CD4-positive, alpha-beta memory T cell (primary cell): ENCODE results near the gene TOX3. TPM values are rescaled to one million over a fixed set of nuclear protein-coding genes. Genes with fewer than 3 reads are reported as not detected.

Source experiments
- CTCF ChIA-PET: fragments of 350-600 bp; sonication (Branson Sonifier 250); formaldehyde crosslinking; loops from one replicate; lab custom pipeline; 2021; ENCODE audit warnings: inconsistent platforms; ENCODE audit not compliant: partially characterized antibody; lab: Charles Lee
- POLR2A ChIA-PET: fragments of 350-600 bp; sonication (Branson Sonifier 250); formaldehyde crosslinking; loops from one replicate; lab custom pipeline; 2021; ENCODE audit not compliant: partially characterized antibody; lab: Charles Lee
- DNase-seq, 5 donors: peaks; one replicate each; pipeline versions ENCODE4 v3.0.0 to v3.0.0-alpha.2; 2020 to 2022; ENCODE audit warnings: mixed read lengths in 1 of 5
- H3K27ac ChIP-seq: one replicate; pipeline ENCODE4 v1.7.0; 2013; ENCODE audit warnings: low read depth, low read length
- H3K27me3 ChIP-seq: 2 replicates; pipeline ENCODE4 v1.7.0; 2013; ENCODE audit warnings: mild to moderate bottlenecking, low read length, moderate library complexity; ENCODE audit not compliant: insufficient read depth
- H3K36me3 ChIP-seq: 2 replicates; pipeline ENCODE4 v1.7.0; 2013; ENCODE audit warnings: mild to moderate bottlenecking, low read length, moderate library complexity; ENCODE audit not compliant: insufficient read depth
- H3K4me1 ChIP-seq: 2 replicates; pipeline ENCODE4 v1.7.0; 2013; ENCODE audit warnings: mild to moderate bottlenecking, low read length, moderate library complexity; ENCODE audit not compliant: insufficient read depth
- H3K4me3 ChIP-seq, 2 donors: one replicate each; pipeline ENCODE4 v1.7.0; 2013; ENCODE audit warnings: low read length in 2 of 2, mild to moderate bottlenecking in 1 of 2
- H3K9me3 ChIP-seq, 2 donors: one replicate each; pipeline ENCODE4 v1.7.0; 2013; ENCODE audit warnings: low read length in 2 of 2, control low read depth in 1 of 2; ENCODE audit not compliant: control insufficient read depth in 1 of 2
- H3K27ac Mint-ChIP-seq, 7 donors: one replicate each; pipeline ENCODE4 v1.8.0; 2020 to 2021; ENCODE audit warnings: mixed read lengths in 7 of 7, mild to moderate bottlenecking in 6 of 7, inconsistent platforms in 3 of 7, moderate library complexity in 3 of 7
- H3K27me3 Mint-ChIP-seq, 2 donors: one replicate each; pipeline ENCODE4 v1.8.0; 2020 to 2021; ENCODE audit warnings: mixed read lengths in 2 of 2
- H3K36me3 Mint-ChIP-seq, 2 donors: one replicate each; pipeline ENCODE4 v1.8.0; 2020 to 2021; ENCODE audit warnings: mixed read lengths in 2 of 2, inconsistent platforms in 1 of 2, mild to moderate bottlenecking in 1 of 2
- H3K4me1 Mint-ChIP-seq, 4 donors: one replicate each; pipeline ENCODE4 v1.8.0; 2020 to 2021; ENCODE audit warnings: mixed read lengths in 4 of 4, mild to moderate bottlenecking in 1 of 4
- H3K4me3 Mint-ChIP-seq, 8 donors: one replicate each; pipeline ENCODE4 v1.8.0; 2020 to 2021; ENCODE audit warnings: mixed read lengths in 8 of 8, mild to moderate bottlenecking in 7 of 8, moderate library complexity in 6 of 8, inconsistent platforms in 3 of 8
- H3K9me3 Mint-ChIP-seq, 8 donors: one replicate each; pipeline ENCODE4 v1.8.0; 2020 to 2021; ENCODE audit warnings: mixed read lengths in 8 of 8, mild to moderate bottlenecking in 5 of 8, inconsistent platforms in 3 of 8, moderate library complexity in 1 of 8
- intact Hi-C: fragments of 100-400 bp; cut with micrococcal nuclease; formaldehyde crosslinking; loops from one replicate; pipeline ENCODE4 v1.15.1; 2023
- polyA plus RNA-seq, 2 donors: library from polyadenylated mRNA; unstranded; fragments of 300-500 nt; fragmentation: Illumina TruSeq; gene quantifications; one replicate each; pipeline ENCODE4 v1.2.3, GENCODE V29; 2021
- total RNA-seq, 2 experiments: library from RNA; stranded (reverse); gene quantifications; one replicate each; pipeline ENCODE4 v1.2.3, GENCODE V29; 2021

The TOX3 gene
- total and polyA plus RNA-seq, 4 experiments from 2014 or later: 0.13 TPM; not detected in 3

DNA sequence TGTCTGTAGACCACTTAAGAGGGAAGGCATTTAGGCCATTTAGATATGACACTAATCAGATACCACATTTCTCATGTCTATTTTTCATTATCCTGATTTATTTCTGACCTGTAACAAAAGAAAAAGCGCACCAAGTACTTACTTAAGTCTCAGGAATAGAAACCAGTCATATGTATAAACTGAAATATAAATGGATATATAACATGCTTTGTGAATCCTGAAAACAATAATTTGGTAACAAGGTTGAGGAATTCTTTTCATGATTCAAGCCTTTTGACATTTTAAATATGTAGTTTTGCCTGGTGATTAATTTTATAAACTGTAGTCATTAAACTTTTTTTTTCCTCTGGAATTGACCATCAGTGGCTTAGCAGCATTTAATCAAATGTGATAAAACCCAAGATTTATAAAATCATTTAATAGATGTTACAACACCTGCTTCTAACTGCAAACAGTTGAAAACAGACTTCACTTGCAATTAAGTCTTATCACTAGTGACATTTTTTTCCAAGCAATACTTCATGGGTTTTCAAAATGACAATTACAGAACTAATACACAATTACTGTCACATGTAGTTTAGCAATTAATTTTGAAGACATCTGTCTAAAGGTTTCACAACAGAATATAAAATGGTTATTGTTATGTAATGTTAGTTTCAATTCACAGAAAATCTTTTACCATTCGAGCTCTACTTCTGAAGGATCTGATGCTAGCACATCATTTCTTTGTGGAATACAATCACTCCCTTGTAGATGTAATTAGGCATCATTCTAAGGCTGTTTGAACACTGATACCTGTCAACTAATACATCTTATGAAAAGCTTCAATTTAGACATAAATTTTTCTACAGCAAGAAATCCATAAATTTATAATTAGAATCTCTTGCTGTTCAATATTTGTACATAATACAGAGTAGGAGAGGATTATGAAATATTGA lies 110.3 kb downstream of the TOX3 start:
- Mint-ChIP-seq H3K4me1 (no peaks in the 10 kb centered on the region), H3K36me3 (no peaks in the 10 kb centered on the region), H3K27ac (no peak overlapping the region), H3K27me3 (no peaks in the 10 kb centered on the region), H3K4me3 (no peak overlapping the region), H3K9me3 (peaks cover 0 to 9% (median 5%) of the 10 kb centered on the region in 8 donors)
- ChIA-PET POLR2A (no interaction called here), CTCF (no interaction called here)
- intact Hi-C loops: no loop called here
- no peak overlapping the region for H3K4me3 ChIP-seq
- no peak for DNase-seq
- no peaks in the 10 kb centered on the region for H3K27me3 ChIP-seq
- H3K4me1 ChIP-seq: no peaks in the 10 kb centered on the region
- H3K27ac ChIP-seq: no peak overlapping the region
- no peaks in the 10 kb centered on the region for H3K9me3 ChIP-seq
- no peaks in the 10 kb centered on the region for H3K36me3 ChIP-seq

DNA sequence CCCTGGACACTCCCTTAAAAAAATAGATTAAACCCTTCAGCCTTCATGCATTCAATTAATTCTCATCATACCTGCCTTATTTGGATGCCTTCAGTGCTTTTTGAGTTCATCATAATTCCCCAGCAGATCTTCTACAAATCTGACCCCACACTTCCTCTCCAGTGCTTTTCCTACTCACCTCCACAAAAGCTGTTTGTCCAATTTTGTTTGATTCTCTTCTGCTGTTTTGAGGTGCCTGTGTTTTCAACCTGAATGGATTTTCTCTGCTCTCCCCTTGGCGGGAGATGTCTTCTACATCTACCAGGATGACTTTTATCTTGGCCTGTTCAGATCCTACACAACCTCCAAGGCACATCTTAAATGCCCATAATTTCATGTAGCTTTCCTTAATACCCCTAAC lies 112.7 kb downstream of the TOX3 start:
- CTCF ChIA-PET: no interaction called here
- H3K27ac Mint-ChIP-seq: no peak overlapping the region

DNA sequence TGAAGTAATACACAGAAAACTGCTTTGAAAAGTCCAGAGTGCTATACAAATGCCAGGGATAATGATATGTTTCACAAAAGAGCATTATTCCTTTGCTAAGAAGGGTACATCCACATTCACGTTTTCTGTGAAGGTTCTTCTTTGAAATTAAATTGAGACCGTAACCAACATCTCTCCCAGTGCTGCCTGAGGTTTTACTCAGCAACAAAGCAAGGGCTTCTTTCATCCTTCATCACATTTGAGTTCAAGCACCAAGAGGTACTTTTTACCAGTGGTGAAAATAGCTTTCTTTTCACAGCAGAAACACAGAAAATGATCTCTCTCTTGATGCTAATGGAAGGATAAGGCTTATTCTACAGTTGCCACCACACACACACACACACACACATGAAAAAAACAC lies 113.3 kb downstream of the TOX3 start:
- H3K4me1 ChIP-seq: no peaks in the 10 kb centered on the region
- H3K36me3 ChIP-seq: no peaks in the 10 kb centered on the region
- POLR2A ChIA-PET: no interaction called here
- CTCF ChIA-PET: no interaction called here
- H3K9me3 Mint-ChIP-seq: peaks cover 0 to 2% (median 0%) of the 10 kb centered on the region in 8 donors
- H3K4me1 Mint-ChIP-seq: no peaks in the 10 kb centered on the region
- H3K27ac Mint-ChIP-seq: no peak overlapping the region
- no peaks in the 10 kb centered on the region for H3K36me3 Mint-ChIP-seq
- no peak overlapping the region for H3K4me3 Mint-ChIP-seq
- H3K27ac ChIP-seq: no peak overlapping the region
- no peaks in the 10 kb centered on the region for H3K9me3 ChIP-seq
- intact Hi-C loops: no loop called here
- no peaks in the 10 kb centered on the region for H3K27me3 Mint-ChIP-seq
- no peak overlapping the region for H3K4me3 ChIP-seq
- no peak for DNase-seq
- no peaks in the 10 kb centered on the region for H3K27me3 ChIP-seq

More for the DNA sequence above, 112.7 kb downstream of the TOX3 start:
- Mint-ChIP-seq H3K4me3 (no peak overlapping the region), H3K9me3 (peaks cover 0 to 4% (median 0%) of the 10 kb centered on the region in 8 donors), H3K4me1 (no peaks in the 10 kb centered on the region), H3K27me3 (no peaks in the 10 kb centered on the region), H3K36me3 (no peaks in the 10 kb centered on the region)
- POLR2A ChIA-PET: no interaction called here
- intact Hi-C loops: no loop called here
- H3K4me1 ChIP-seq: no peaks in the 10 kb centered on the region
- no peaks in the 10 kb centered on the region for H3K27me3 ChIP-seq
- no peaks in the 10 kb centered on the region for H3K9me3 ChIP-seq
- DNase-seq: no peak
- H3K27ac ChIP-seq: no peak overlapping the region
- no peaks in the 10 kb centered on the region for H3K36me3 ChIP-seq
- H3K4me3 ChIP-seq: no peak overlapping the region

DNA sequence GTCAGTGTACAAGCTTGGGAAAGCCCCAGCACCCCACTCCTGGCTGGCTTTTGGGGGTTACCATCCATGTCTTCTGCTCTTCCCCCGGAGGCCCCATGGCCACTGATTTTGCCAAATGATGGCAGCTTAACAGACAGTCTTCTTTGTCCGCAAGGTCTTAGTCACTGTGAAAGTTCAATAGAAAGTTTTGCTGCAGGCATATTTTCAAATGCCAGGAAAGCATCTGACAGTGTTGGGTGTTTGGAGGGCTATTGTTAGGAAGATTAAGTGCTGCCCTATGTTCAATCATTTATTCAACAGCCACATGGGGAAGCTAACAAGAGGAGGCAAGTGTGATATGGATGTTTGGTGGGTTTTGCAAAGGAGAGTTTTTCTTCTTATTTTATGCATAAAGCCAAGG lies 122.4 kb downstream of the TOX3 start:
- CTCF ChIA-PET: interaction anchor here (1.3 kb wide), 1 partner anchor 23 kb away, joined by 3 read pairs; no protein-coding TSS in a partner anchor

DNA sequence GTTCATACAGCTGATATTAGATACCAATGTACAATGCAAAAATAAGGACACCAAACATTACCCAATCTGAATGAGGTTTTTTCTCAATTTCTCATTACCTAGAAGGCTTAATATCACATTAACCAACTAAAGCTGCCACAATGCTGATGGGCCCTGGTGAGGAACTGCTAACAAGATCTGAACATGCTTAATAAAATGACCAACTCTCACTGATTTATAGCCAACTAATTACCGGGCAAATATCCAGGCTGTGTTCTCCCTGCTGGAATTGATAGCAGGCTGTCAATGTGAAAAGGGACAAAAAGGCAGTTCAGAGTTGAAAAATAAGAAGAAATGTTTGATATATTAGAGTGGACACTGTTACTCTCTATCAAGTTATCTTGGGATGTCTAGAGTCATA lies 124.6 kb downstream of the TOX3 start:
- Histone ChIP-seq H3K4me3 (no peak overlapping the region), H3K27ac (no peak overlapping the region), H3K4me1 (no peaks in the 10 kb centered on the region), H3K9me3 (no peaks in the 10 kb centered on the region), H3K36me3 (no peaks in the 10 kb centered on the region), H3K27me3 (no peaks in the 10 kb centered on the region)
- no peak for DNase-seq
- intact Hi-C loops: no loop called here
- CTCF ChIA-PET: no interaction called here
- H3K27me3 Mint-ChIP-seq: no peaks in the 10 kb centered on the region
- POLR2A ChIA-PET: no interaction called here
- H3K4me3 Mint-ChIP-seq: no peak overlapping the region
- H3K36me3 Mint-ChIP-seq: no peaks in the 10 kb centered on the region
- peaks cover 0 to 18% (median 7%) of the 10 kb centered on the region in 8 donors for H3K9me3 Mint-ChIP-seq
- no peak overlapping the region for H3K27ac Mint-ChIP-seq
- H3K4me1 Mint-ChIP-seq: no peaks in the 10 kb centered on the region

More for the DNA sequence above, 122.4 kb downstream of the TOX3 start:
- H3K9me3 Mint-ChIP-seq: peaks cover 2 to 14% (median 5%) of the 10 kb centered on the region in 8 donors
- no peaks in the 10 kb centered on the region for H3K4me1 ChIP-seq
- no peaks in the 10 kb centered on the region for H3K36me3 Mint-ChIP-seq
- intact Hi-C loops: no loop called here
- no peaks in the 10 kb centered on the region for H3K27me3 ChIP-seq
- POLR2A ChIA-PET: no interaction called here
- no peak overlapping the region for H3K4me3 ChIP-seq
- DNase-seq: no peak
- H3K4me1 Mint-ChIP-seq: no peaks in the 10 kb centered on the region
- H3K9me3 ChIP-seq: no peaks in the 10 kb centered on the region
- no peaks in the 10 kb centered on the region for H3K27me3 Mint-ChIP-seq
- H3K27ac Mint-ChIP-seq: no peak overlapping the region
- no peaks in the 10 kb centered on the region for H3K36me3 ChIP-seq
- no peak overlapping the region for H3K27ac ChIP-seq
- no peak overlapping the region for H3K4me3 Mint-ChIP-seq

DNA sequence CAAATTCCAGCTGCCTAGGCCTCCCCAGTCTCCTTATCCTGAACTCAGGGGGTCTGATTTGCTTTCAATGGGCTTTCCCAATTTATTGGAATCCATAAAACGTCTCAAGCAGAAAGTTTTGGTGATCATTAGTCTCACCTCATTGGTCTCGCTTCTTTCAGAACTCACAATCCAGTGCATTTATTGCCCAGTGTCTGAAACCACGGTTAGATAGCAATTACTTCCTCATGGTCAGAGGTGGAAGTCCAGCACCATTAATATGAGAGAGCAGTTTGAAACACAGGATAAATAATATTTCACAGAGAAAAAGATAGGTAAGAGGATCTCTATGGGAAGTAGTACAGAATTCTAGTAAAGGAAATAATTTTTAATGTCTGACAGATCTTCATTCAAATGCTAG lies 128.7 kb downstream of the TOX3 start:
- POLR2A ChIA-PET: no interaction called here
- Histone ChIP-seq H3K27me3 (no peaks in the 10 kb centered on the region), H3K4me3 (no peak overlapping the region), H3K9me3 (no peaks in the 10 kb centered on the region), H3K36me3 (no peaks in the 10 kb centered on the region), H3K27ac (no peak overlapping the region), H3K4me1 (no peaks in the 10 kb centered on the region)
- H3K36me3 Mint-ChIP-seq: no peaks in the 10 kb centered on the region
- no peaks in the 10 kb centered on the region for H3K4me1 Mint-ChIP-seq
- H3K4me3 Mint-ChIP-seq: no peak overlapping the region
- no peaks in the 10 kb centered on the region for H3K27me3 Mint-ChIP-seq
- H3K9me3 Mint-ChIP-seq: peaks cover 0 to 22% (median 9%) of the 10 kb centered on the region in 8 donors
- peak overlapping the region in 1 of 7 donors; percentile 6 for H3K27ac Mint-ChIP-seq
- CTCF ChIA-PET: no interaction called here
- DNase-seq: no peak
- intact Hi-C loops: no loop called here

DNA sequence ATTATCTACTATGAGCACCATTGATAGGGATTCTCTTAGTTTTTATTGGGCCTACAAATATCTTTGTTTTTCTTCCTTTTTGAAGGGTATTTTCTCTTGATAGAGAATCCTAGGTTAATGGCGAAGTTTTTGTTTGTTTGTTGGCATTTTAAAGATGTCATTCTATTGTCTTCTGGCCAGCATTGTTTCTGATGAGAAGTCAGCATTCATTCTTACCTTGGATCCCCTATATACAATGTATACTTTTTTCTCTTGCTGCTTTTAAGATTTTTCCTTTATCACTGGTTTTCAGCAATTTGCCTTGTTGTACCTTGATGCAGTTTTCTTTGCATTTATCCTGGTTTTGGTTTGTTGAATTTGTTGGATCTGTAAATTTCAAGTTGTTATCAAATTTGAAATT lies 130.1 kb downstream of the TOX3 start:
- H3K36me3 ChIP-seq: no peaks in the 10 kb centered on the region
- H3K4me1 Mint-ChIP-seq: no peaks in the 10 kb centered on the region
- H3K4me3 ChIP-seq: no peak overlapping the region
- H3K4me3 Mint-ChIP-seq: no peak overlapping the region
- no peaks in the 10 kb centered on the region for H3K27me3 ChIP-seq
- POLR2A ChIA-PET: no interaction called here
- intact Hi-C loops: no loop called here
- H3K27ac ChIP-seq: no peak overlapping the region
- H3K27me3 Mint-ChIP-seq: no peaks in the 10 kb centered on the region
- no peaks in the 10 kb centered on the region for H3K36me3 Mint-ChIP-seq
- no peak for DNase-seq
- CTCF ChIA-PET: no interaction called here
- H3K27ac Mint-ChIP-seq: no peak overlapping the region
- no peaks in the 10 kb centered on the region for H3K4me1 ChIP-seq
- H3K9me3 ChIP-seq: no peaks in the 10 kb centered on the region
- peaks cover 0 to 26% (median 8%) of the 10 kb centered on the region in 8 donors for H3K9me3 Mint-ChIP-seq
